HG03025 (cell line): ENCODE data around the gene PRKX.
"Not testable (repeated sequence)": the region's sequence is repeated elsewhere in the genome, so short reads cannot be mapped to it uniquely, and the experiment has no call there.

Experiments used
- ATAC-seq: cut with Tn5 transposase; IDR thresholded peaks from one replicate; pipeline ENCODE4 v1.9.1; 2021; ENCODE audit warnings: mild to moderate bottlenecking, moderate library complexity; ENCODE audit not compliant: unreplicated experiment, low FRiP score

The PRKX gene

DNA sequence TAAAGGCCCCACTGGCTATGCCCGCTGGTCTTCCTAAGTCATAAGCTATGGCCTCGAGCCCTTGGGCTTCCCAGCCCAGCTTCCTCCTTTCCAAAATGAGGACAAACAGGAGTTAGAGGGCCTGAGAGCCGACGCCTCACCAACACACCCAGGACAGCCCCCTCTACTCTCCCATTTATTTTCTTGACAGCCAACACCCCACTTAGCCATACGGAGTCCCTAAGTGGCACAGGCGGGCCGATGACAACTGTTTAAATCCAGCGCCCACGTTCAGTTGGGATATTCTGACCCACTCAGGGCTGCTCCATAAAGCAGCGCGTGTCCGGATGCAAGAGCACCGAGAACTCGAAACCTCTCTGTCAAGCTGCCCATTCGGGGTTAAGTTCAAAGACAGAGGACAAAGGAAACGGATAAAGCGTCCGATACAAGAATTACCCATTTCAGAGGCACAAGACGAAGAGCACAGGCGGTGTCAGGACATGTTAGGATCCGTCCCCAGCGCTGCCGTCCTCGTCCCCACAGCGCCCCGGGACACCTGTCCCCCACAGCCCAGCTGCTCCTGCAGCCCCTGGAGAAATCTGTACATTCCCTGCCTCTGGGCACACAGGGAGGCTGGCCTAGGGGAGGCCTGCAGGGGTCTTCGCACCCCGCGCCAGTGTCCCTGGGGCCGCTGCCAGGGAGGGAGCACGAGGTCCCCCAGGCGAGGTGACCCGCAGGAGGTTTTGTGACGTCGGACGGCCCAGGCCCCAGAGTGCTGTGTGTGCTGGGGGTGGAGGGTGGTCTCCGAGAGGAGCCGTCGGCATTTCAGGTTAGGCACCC lies 1.2 kb downstream of the PRKX start:
- ATAC-seq: peak; percentile 10

- ATAC-seq: no peak
Measured at GRCh38 chrX:3711331-3711917, 2.0 kb downstream of the PRKX start.

DNA sequence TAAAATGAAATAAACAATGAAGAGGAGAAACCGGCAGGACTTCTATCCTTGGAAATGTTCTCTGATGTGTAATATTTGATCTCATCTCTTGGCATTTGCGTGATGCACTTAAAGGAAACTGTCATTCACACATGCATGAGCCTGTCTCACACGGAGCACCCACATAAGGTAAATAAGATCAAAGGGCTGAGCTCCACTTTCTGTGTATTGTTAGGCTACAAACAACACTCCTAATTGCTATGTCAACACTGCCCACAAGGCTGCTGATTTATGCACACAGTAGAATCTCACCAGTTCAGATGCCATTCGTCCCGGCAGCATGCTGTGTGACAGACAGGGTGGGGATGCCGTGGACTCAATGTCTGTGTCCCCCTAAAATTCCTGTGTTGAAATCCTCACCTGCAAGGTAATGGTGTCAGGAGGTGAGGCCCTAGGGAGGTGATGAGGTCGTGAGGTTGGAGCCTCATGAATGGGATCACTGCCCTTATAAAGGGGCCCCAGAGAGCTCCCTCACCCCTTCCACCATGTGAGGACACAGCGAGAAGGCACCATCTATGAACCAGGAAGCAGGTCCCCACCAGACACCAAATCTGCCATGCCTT lies 5.7 kb downstream of the PRKX start:
- not testable (repeated sequence) for ATAC-seq

GRCh38 chrX:3706481-3706880 lies 7.0 kb downstream of the PRKX start:
- ATAC-seq: no peak

GRCh38 chrX:3703251-3703650 lies 10.2 kb downstream of the PRKX start:
- not testable (repeated sequence) for ATAC-seq

GRCh38 chrX:3702095-3702494 lies 11.4 kb downstream of the PRKX start:
- ATAC-seq: not testable (repeated sequence)

GRCh38 chrX:3701445-3701928 lies 12.0 kb downstream of the PRKX start:
- ATAC-seq: not testable (repeated sequence)

- ATAC-seq: peak; percentile 76
Measured at GRCh38 chrX:3699821-3700381, 13.5 kb downstream of the PRKX start.

DNA sequence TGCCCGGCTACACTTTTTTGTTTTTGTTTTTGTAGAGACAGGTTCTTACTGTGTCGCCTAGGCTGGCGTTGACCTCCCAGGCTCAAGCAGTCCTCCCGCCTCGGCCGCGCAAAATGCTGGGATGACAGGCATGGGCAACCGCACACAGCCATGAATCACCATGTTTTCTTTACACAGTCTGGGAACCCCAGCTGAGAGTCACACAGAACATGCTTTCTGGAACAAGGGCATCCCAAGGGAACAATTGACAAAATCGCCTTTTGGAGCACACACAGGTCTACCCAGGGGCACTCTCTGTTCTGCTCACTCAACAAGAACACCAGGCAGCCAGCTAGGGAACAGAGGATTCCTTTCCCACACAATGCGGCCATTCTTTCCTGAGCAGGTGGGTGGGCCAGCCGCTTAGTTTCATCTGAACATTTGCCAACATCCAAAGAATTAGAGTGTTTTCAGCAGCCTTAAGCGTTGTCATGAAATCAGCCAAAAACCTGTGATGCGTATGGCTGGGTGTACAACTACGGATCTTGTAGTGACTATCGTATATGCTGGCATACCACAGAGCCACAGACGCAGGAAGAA lies 15.7 kb downstream of the PRKX start:
- no peak for ATAC-seq

DNA sequence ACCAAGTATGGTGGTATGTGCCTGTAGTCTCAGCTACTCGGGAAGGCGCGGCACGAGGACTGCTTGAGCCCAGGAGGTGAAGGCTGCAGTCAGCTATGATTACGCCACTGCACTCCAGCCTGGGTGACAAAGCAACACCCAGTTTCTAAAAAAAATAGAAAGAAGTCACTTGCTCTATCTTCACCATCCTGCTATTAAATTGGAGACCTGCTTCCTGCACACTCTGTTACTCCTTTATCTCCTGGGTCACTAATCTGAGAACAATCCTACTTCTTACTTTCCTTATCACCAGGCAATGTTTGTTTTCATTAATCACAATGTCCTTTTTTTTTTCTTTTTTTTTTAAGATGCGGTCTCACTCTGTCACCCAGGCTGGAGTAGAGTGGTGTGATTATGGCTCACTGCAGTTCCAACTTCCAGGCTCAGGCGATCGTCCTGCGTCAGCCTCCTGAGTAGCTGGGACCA lies 16.2 kb downstream of the PRKX start:
- no peak for ATAC-seq

- no peak for ATAC-seq
Measured at GRCh38 chrX:3695536-3695935, 17.9 kb downstream of the PRKX start.

GRCh38 chrX:3690140-3690539 lies 23.3 kb downstream of the PRKX start:
- ATAC-seq: no peak

GRCh38 chrX:3683236-3683635 lies 30.2 kb downstream of the PRKX start:
- ATAC-seq: not testable (repeated sequence)

DNA sequence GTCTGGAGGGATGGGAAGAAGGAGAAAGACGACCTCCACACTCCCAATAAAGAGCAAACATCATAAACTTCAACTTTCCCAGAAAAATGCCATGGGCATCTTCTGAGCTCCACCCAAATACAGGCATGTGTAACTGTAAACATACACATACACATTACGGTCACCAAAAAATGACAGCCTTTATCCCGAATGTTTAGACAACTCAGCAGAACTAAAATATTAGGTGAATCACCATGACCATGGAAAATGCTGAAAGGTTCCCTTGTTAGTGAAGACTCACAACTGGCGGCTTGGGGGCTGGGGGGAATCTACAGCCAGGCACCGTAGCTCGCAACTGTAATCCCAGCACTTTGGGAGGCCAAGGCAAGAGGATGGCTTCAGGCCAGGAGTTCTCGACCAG lies 33.0 kb downstream of the PRKX start:
- ATAC-seq: no peak

GRCh38 chrX:3679669-3680068 lies 33.8 kb downstream of the PRKX start:
- ATAC-seq: no peak

- ATAC-seq: no peak
Measured at GRCh38 chrX:3678328-3678727, 35.1 kb downstream of the PRKX start.

DNA sequence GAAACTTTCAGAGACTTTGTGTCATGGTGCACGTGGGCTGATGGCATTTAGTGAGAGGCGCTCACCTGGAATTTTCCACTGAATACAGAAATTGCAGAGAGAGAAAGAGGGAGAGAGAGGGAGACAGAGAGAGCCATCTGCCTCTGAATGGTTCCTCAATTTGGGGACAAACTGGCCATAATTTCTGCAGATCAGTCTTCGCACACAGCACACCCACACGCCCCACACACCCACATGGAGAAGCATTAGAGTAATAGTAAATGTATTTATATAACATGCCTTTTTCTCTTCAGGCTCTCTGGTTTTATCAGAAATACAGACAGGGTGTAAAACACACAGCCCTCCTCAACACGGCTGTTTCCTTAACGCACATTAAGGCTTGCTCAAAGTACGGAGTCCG lies 38.6 kb downstream of the PRKX start:
- ATAC-seq: no peak

DNA sequence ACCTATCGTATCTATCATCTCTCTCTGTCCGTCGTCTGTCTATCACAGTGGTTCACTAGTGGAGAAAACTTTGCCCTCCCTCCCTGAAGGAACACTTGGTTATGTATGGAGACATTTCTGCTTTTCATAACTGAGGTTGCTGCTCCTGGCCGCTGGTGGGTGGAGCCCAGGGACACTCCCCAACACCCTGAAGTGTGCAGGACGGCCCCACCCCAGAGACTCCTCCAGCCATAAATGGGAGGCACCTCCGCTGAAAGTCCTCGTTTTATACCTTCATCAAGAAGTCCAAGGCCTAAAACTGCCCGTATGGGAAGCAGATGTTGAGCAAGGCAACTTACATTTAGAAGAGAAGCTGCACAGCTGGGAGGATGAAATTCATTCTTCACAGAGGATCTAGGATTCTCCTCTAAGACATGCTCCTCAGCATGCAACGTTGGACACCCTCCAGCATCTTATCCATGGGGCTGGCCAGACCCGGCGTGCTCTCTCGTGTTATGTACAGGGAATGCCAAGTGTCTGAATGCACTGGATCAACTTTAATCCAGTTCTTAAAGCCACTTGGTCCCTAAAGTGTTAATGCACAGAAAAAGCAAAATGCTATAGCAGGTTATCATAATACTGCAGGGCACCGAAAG lies 43.5 kb downstream of the PRKX start:
- ATAC-seq: no peak

DNA sequence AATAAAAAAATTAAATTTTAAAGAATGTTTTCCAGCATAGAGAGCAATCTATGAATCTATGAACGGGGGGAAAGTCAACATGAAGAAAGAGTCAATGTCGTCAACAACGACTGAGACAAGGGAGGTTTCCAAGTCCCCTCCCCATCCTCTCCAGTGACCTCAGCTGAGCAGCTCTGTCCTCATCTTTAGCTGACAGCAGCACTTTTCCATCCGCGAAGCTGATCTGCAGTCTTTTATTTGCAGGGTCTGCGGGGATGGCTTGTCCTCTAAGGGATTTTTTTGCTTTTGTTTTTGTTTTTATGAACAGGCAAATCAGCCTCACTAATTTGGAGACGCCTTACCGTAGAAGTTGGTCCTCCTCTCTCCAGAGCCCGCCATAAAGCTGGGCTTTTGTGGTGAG lies 46.5 kb downstream of the PRKX start:
- ATAC-seq: no peak

- ATAC-seq: no peak
Measured at GRCh38 chrX:3664921-3665320, 48.5 kb downstream of the PRKX start.
